RWPE2 (cell line): ENCODE measurements around the gene FAM32A.

Experiments used
- ATAC-seq: fragments of 200-7000 bp; cut with Tn5 transposase; 3 replicates; pipeline ENCODE4 v1.9.1; 2021; ENCODE audit warnings: low read depth
- DNase-seq: peaks from one replicate; pipeline ENCODE4 v3.0.0-alpha.2; 2020; ENCODE audit warnings: low spot score
- H3K27ac ChIP-seq: fragments of 450-650 bp; 2 replicates; pipeline ENCODE4 v1.5.1; 2017; ENCODE audit warnings: mild to moderate bottlenecking; ENCODE audit not compliant: poor library complexity, severe bottlenecking
- H3K27me3 ChIP-seq: fragments of 250-450 bp; sonication (Bioruptor Pico); 2 replicates; pipeline ENCODE4 v1.5.1; 2021; ENCODE audit warnings: mild to moderate bottlenecking, moderate library complexity; ENCODE audit not compliant: insufficient read depth, poor library complexity, severe bottlenecking
- H3K36me3 ChIP-seq: fragments of 250-450 bp; sonication (Bioruptor Pico); 2 replicates; pipeline ENCODE4 v1.5.1; 2020; ENCODE audit warnings: low read depth, mild to moderate bottlenecking, moderate library complexity
- H3K4me1 ChIP-seq: fragments of 250-450 bp; sonication (Bioruptor Pico); 2 replicates; pipeline ENCODE4 v1.5.1; 2021; ENCODE audit warnings: mild to moderate bottlenecking, moderate library complexity; ENCODE audit not compliant: insufficient read depth, poor library complexity, severe bottlenecking
- H3K4me3 ChIP-seq: fragments of 250-450 bp; sonication (Bioruptor Pico); 2 replicates; pipeline ENCODE4 v1.5.1; 2021; ENCODE audit warnings: mild to moderate bottlenecking, moderate library complexity; ENCODE audit not compliant: severe bottlenecking
- H3K9me3 ChIP-seq: fragments of 250-450 bp; sonication (Bioruptor Pico); 2 replicates; pipeline ENCODE4 v1.5.1; 2021; ENCODE audit warnings: mild to moderate bottlenecking, moderate library complexity; ENCODE audit not compliant: severe bottlenecking
- CTCF ChIP-seq: fragments of 450-650 bp; IDR thresholded peaks from one replicate; pipeline ENCODE4 v1.5.1; 2017; ENCODE audit warnings: mild to moderate bottlenecking, moderate library complexity; ENCODE audit not compliant: poor library complexity, severe bottlenecking

Gene FAM32A

GRCh38 chr19:16185123-16185767, at the start of gene FAM32A:
TSS of gene FAM32A (plus strand) at chr19:16185410. CDS start at chr19:16185443, 33 bp downstream.
- DNase-seq: peak; percentile 97
- Histone ChIP-seq H3K4me1 (peaks cover 11% of the 10 kb centered on the region), H3K36me3 (peaks cover 32% of the 10 kb centered on the region), H3K9me3 (no peaks in the 10 kb centered on the region), H3K4me3 (peak within 1 kb of the TSS; percentile 91), H3K27me3 (no peaks in the 10 kb centered on the region), H3K27ac (peak within 1 kb of the TSS; percentile 32)
- no peak for TF ChIP-seq CTCF
- peak; percentile 88 for ATAC-seq

- Histone ChIP-seq H3K27ac (no peak overlapping the region), H3K9me3 (no peaks in the 10 kb centered on the region), H3K4me1 (no peaks in the 10 kb centered on the region), H3K27me3 (no peaks in the 10 kb centered on the region), H3K36me3 (peaks cover 27% of the 10 kb centered on the region), H3K4me3 (no peak overlapping the region)
- no peak for TF ChIP-seq CTCF
- DNase-seq (no peak), ATAC-seq (no peak)
Measured at GRCh38 chr19:16135430-16136127, 49.6 kb upstream of the FAM32A start.

GRCh38 chr19:16136185-16136999, 48.8 kb upstream of the FAM32A start:
- Histone ChIP-seq H3K27ac (no peak overlapping the region), H3K4me3 (no peak overlapping the region), H3K27me3 (no peaks in the 10 kb centered on the region), H3K9me3 (no peaks in the 10 kb centered on the region), H3K36me3 (peaks cover 19% of the 10 kb centered on the region), H3K4me1 (no peaks in the 10 kb centered on the region)
- ATAC-seq: peak; percentile 10; the same call in 1 of the 3 replicates
- no peak for TF ChIP-seq CTCF
- DNase-seq: no peak

- Histone ChIP-seq H3K9me3 (no peaks in the 10 kb centered on the region), H3K4me3 (no peak overlapping the region), H3K36me3 (no peaks in the 10 kb centered on the region), H3K27me3 (no peaks in the 10 kb centered on the region), H3K4me1 (peaks cover 9% of the 10 kb centered on the region), H3K27ac (no peak overlapping the region)
- no peak for TF ChIP-seq CTCF
- ATAC-seq (no peak), DNase-seq (no peak)
Measured at GRCh38 chr19:16139752-16140151, 45.5 kb upstream of the FAM32A start.
